ENCODE measurements around the gene HOXC6.
A peak's percentile ranks its signal among the peaks of the same experiment; 100 is the strongest.

Gene HOXC6

DNA sequence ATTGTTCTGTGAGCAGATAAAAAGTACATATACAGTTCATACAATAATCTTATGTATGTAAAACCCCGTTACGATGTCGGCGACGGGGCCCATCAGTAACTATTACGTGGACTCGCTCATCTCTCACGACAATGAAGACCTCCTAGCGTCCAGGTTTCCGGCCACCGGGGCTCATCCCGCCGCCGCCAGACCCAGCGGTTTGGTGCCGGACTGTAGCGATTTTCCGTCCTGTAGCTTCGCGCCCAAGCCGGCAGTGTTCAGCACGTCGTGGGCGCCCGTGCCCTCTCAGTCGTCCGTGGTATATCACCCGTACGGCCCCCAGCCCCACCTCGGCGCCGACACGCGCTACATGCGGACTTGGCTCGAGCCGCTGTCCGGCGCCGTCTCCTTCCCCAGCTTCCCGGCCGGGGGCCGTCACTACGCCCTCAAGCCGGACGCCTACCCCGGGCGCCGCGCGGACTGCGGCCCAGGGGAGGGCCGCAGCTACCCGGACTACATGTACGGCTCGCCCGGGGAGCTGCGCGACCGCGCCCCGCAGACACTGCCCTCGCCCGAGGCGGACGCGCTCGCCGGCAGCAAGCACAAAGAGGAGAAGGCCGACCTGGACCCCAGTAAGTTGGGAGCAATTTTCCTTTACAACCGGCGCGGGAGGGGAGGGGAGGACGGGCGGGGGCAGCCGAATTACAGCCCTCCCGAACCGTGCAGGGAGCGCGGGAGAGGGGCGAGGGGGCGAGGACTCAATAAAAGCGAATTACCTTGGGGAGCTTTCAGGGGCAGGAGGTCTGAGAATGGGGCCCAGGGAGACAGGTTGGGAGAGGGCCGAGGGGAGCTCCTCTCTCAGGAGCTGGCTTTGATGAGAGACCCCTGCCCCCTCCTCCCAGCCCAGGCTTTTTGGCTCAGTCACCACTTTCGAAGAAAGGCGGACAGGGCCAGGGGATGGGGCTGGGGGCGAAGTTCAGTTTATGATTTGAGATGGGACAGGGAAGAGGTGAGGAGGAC is 27.8 kb upstream of the HOXC6 start, which contains the start of gene HOXC9:
Gene HOXC9, plus strand, starts transcription at position 46 of the 999 bp plus-strand sequence. Its CDS starts 28 bp downstream, at position 74.
- H3K27me3 ChIP-seq (replicated peaks in 2 of 5; ENCODE audit: control insufficient read depth in 4 of 5, insufficient read depth in 5 of 5, low read length in 4 of 5) = peaks cover 3 to 100% (median 63%) of the 10 kb centered on the region in 5 experiments
- CTCF ChIA-PET = interaction anchor here (0.9 to 7.5 kb wide), 6 partner anchors 9 to 205 kb away, joined by 3 to 46 read pairs (median 5); partner anchors contain the start of gene HOXC10
- H3K27ac ChIP-seq (ENCODE audit: insufficient read depth in 1 of 2, low read depth in 1 of 2, low read length in 2 of 2, poor library complexity in 1 of 2, severe bottlenecking in 2 of 2) = peak within 1 kb of the TSS in 1 of 2 experiments; percentile 58
- no peaks in the 10 kb centered on the region for H3K9me3 ChIP-seq (ENCODE audit: control extremely low read depth in 1 of 5, control insufficient read depth in 4 of 5, insufficient read depth in 2 of 5, low read depth in 1 of 5, low read length in 4 of 5)
- H3K4me3 ChIP-seq (ENCODE audit: control insufficient read depth in 1 of 7, extremely low read depth in 1 of 7, insufficient read depth in 4 of 7, low read depth in 2 of 7, low read length in 6 of 7) = peak within 1 kb of the TSS in 1 of 7 experiments; percentile 16
- H3K4me1 ChIP-seq (ENCODE audit: control extremely low read depth in 1 of 4, control insufficient read depth in 4 of 4, insufficient read depth in 4 of 4, low read length in 3 of 4) = peaks cover 0 to 21% (median 9%) of the 10 kb centered on the region in 4 experiments
- H3K36me3 ChIP-seq (ENCODE audit: control insufficient read depth in 4 of 4, insufficient read depth in 4 of 4, low read length in 3 of 4) = no peaks in the 10 kb centered on the region
- no peak for DNase-seq
- 3% methylated on average over 78 of the region's 87 CpGs for WGBS (ENCODE audit: insufficient coverage)
- POLR2A ChIA-PET = interaction anchor here (0.6 kb wide), 1 partner anchor 14 kb away, joined by 3 read pairs; no protein-coding TSS in a partner anchor

DNA sequence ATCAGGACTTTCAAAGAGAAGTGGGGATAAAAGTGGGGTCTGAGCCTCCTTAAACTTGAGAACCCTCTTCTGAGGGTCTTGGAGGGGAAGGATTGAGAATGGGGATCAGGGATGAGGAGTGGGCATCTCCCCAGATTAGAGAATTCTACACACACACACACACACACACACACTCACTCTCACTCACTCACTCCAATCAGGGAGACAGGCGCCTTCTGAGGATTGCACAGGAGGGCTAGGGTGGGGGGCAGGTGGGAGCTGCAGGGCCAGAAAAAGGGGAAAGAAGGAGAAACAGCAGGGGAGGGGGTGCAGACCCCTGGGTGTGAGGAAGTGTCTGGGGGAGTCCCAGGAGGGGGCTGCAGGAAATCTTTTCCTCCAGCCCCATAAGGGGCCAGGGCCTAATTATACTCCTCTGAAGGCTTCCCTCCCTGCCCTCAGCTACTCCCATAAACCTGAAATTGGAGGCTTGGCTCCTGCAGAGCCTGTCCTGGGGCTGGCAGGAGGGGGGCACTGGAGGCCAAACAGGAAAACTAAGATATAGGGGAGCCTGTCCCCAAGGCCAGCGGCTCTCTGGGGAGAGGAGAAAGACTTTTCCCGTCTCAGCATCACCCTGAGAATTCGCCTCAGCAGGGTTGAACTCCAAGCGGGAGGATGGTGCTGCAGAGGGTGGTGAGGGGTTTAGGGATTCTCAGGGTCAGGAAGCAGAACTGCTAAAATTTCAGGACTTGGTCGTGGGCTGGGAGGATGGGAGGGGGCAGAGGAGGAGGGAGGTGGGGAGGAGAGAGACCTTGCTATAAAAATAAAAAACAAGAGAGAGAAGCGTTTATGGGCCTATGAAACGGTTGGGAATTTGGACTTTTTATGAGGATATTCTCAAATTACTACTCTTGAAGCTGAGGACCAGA is 26.7 kb upstream of the HOXC6 start:
- 33% methylated on average over 7 of the region's 8 CpGs for WGBS (ENCODE audit: insufficient coverage)
- Histone ChIP-seq H3K4me1 (ENCODE audit: control extremely low read depth in 1 of 4, control insufficient read depth in 4 of 4, insufficient read depth in 4 of 4, low read length in 3 of 4) (peaks cover 0 to 17% (median 10%) of the 10 kb centered on the region in 4 experiments), H3K27me3 (replicated peaks in 2 of 5; ENCODE audit: control insufficient read depth in 4 of 5, insufficient read depth in 5 of 5, low read length in 4 of 5) (peaks cover 3 to 100% (median 58%) of the 10 kb centered on the region in 5 experiments), H3K4me3 (ENCODE audit: control insufficient read depth in 1 of 7, extremely low read depth in 1 of 7, insufficient read depth in 4 of 7, low read depth in 2 of 7, low read length in 6 of 7) (no peak overlapping the region), H3K27ac (ENCODE audit: insufficient read depth in 1 of 2, low read depth in 1 of 2, low read length in 2 of 2, poor library complexity in 1 of 2, severe bottlenecking in 2 of 2) (no peak overlapping the region), H3K36me3 (ENCODE audit: control insufficient read depth in 4 of 4, insufficient read depth in 4 of 4, low read length in 3 of 4) (no peaks in the 10 kb centered on the region), H3K9me3 (ENCODE audit: control extremely low read depth in 1 of 5, control insufficient read depth in 4 of 5, insufficient read depth in 2 of 5, low read depth in 1 of 5, low read length in 4 of 5) (no peaks in the 10 kb centered on the region)
- ChIA-PET POLR2A (no interaction called here), CTCF (interaction anchor here (0.8 to 7.5 kb wide), 8 partner anchors 10 to 215 kb away, joined by 3 to 101 read pairs (median 6); partner anchors contain the start of gene HOXC10)
- DNase-seq = no peak

DNA sequence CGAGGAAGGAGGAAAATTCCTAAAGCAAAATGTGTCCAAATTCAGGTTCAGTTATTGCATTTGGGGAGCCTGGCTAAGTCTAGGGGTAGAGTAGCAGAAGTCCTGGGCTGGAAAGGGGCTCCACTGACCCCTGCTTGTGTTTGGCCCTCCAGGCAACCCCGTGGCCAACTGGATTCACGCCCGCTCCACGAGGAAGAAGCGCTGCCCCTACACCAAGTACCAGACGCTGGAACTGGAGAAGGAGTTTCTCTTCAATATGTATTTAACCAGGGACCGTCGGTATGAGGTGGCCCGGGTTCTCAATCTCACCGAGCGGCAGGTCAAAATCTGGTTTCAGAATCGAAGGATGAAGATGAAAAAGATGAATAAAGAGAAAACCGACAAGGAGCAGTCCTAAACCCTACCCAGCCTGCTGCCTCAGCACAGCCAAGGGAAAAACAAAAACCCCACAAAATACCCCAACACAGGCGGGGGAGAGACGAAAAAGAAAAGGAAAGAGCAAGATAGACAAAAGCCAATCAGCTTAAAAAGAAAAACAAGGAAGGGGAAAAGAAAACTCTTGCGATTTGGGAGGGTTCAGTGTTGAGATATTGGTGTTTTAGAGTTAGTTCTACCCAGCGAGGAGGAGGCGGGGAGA is 25.8 kb upstream of the HOXC6 start:
- 38% methylated on average over 11 of the region's 19 CpGs for WGBS (ENCODE audit: insufficient coverage)
- H3K9me3 ChIP-seq (ENCODE audit: control extremely low read depth in 1 of 5, control insufficient read depth in 4 of 5, insufficient read depth in 2 of 5, low read depth in 1 of 5, low read length in 4 of 5) = no peaks in the 10 kb centered on the region
- peaks cover 0 to 19% (median 11%) of the 10 kb centered on the region in 4 experiments for H3K4me1 ChIP-seq (ENCODE audit: control extremely low read depth in 1 of 4, control insufficient read depth in 4 of 4, insufficient read depth in 4 of 4, low read length in 3 of 4)
- ChIA-PET CTCF (interaction anchor here (0.9 to 7.5 kb wide), 8 partner anchors 11 to 205 kb away, joined by 3 to 101 read pairs (median 4); partner anchors contain the start of gene HOXC10), POLR2A (no interaction called here)
- H3K4me3 ChIP-seq (ENCODE audit: control insufficient read depth in 1 of 7, extremely low read depth in 1 of 7, insufficient read depth in 4 of 7, low read depth in 2 of 7, low read length in 6 of 7) = no peak overlapping the region
- peaks cover 6 to 100% (median 60%) of the 10 kb centered on the region in 5 experiments for H3K27me3 ChIP-seq (replicated peaks in 2 of 5; ENCODE audit: control insufficient read depth in 4 of 5, insufficient read depth in 5 of 5, low read length in 4 of 5)
- H3K27ac ChIP-seq (ENCODE audit: insufficient read depth in 1 of 2, low read depth in 1 of 2, low read length in 2 of 2, poor library complexity in 1 of 2, severe bottlenecking in 2 of 2) = no peak overlapping the region
- no peak for DNase-seq
- no peaks in the 10 kb centered on the region for H3K36me3 ChIP-seq (ENCODE audit: control insufficient read depth in 4 of 4, insufficient read depth in 4 of 4, low read length in 3 of 4)

DNA sequence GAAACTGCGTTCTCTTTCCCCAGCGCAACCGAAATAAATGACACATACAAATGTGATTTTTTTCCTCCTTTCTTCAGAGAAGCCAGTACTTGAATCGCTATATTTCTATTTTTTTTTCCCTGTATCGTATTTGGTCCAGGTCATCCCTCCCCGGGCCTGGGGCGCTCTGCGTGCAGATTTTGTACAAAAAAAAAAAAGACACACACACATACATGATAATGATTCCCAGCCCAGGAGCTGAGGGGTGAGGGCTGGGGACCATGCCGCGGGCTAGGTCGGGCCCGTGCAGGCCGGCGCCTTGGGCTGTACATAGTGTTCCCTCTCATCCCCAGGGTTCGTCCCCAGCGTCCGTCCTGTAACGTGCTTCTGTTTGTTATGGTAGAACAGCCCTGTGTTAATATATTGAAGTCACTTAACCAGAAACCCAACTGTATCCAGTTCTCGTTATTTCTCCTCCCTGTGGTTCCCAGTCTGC is 25.3 kb upstream of the HOXC6 start:
- no peaks in the 10 kb centered on the region for H3K9me3 ChIP-seq (ENCODE audit: control extremely low read depth in 1 of 5, control insufficient read depth in 4 of 5, insufficient read depth in 2 of 5, low read depth in 1 of 5, low read length in 4 of 5)
- CTCF ChIA-PET = interaction anchor here (1.0 to 7.5 kb wide), 8 partner anchors 12 to 205 kb away, joined by 3 to 101 read pairs (median 4); partner anchors contain the start of gene HOXC10

DNA sequence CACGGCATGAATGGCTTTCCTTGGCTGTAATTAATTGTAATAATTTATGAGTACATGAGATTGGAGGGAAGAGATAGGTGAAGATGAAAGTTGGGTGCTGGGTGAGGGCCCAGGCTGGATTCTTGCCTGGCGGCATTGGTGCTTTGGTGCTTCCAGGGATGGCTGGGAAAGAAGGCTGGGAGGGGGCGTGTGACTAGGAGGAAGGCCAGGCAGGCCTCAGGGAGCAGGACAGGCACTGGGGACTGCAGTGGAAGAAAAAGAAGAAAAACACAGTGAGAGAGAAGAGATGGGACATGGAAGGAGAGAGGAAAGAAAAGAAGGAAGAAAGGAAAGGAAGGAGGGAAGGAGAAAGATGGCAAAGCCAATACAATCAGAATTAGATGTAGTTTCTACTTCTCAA is 24.6 kb upstream of the HOXC6 start:
- Histone ChIP-seq H3K36me3 (ENCODE audit: control insufficient read depth in 4 of 4, insufficient read depth in 4 of 4, low read length in 3 of 4) (no peaks in the 10 kb centered on the region), H3K27ac (ENCODE audit: insufficient read depth in 1 of 2, low read depth in 1 of 2, low read length in 2 of 2, poor library complexity in 1 of 2, severe bottlenecking in 2 of 2) (no peak overlapping the region), H3K9me3 (ENCODE audit: control extremely low read depth in 1 of 5, control insufficient read depth in 4 of 5, insufficient read depth in 2 of 5, low read depth in 1 of 5, low read length in 4 of 5) (no peaks in the 10 kb centered on the region), H3K4me3 (ENCODE audit: control insufficient read depth in 1 of 7, extremely low read depth in 1 of 7, insufficient read depth in 4 of 7, low read depth in 2 of 7, low read length in 6 of 7) (no peak overlapping the region), H3K27me3 (replicated peaks in 2 of 5; ENCODE audit: control insufficient read depth in 4 of 5, insufficient read depth in 5 of 5, low read length in 4 of 5) (peaks cover 12 to 100% (median 64%) of the 10 kb centered on the region in 5 experiments), H3K4me1 (ENCODE audit: control extremely low read depth in 1 of 4, control insufficient read depth in 4 of 4, insufficient read depth in 4 of 4, low read length in 3 of 4) (peaks cover 0 to 19% (median 11%) of the 10 kb centered on the region in 4 experiments)
- POLR2A ChIA-PET = no interaction called here
- no peak for DNase-seq
- CTCF ChIA-PET = interaction anchor here (0.7 to 6.7 kb wide), 12 partner anchors 12 to 211 kb away, joined by 3 to 101 read pairs (median 4); partner anchors contain the start of gene HOXC12
- WGBS (ENCODE audit: insufficient coverage) = 50% methylated on average over 3 of the region's 3 CpGs

More for the DNA sequence above, 25.3 kb upstream of the HOXC6 start:
- no peak for DNase-seq
- 23% methylated on average over 9 of the region's 19 CpGs for WGBS (ENCODE audit: insufficient coverage)
- Histone ChIP-seq H3K4me1 (ENCODE audit: control extremely low read depth in 1 of 4, control insufficient read depth in 4 of 4, insufficient read depth in 4 of 4, low read length in 3 of 4) (peaks cover 0 to 19% (median 11%) of the 10 kb centered on the region in 4 experiments), H3K27me3 (replicated peaks in 2 of 5; ENCODE audit: control insufficient read depth in 4 of 5, insufficient read depth in 5 of 5, low read length in 4 of 5) (peaks cover 12 to 100% (median 66%) of the 10 kb centered on the region in 5 experiments), H3K27ac (ENCODE audit: insufficient read depth in 1 of 2, low read depth in 1 of 2, low read length in 2 of 2, poor library complexity in 1 of 2, severe bottlenecking in 2 of 2) (no peak overlapping the region), H3K4me3 (ENCODE audit: control insufficient read depth in 1 of 7, extremely low read depth in 1 of 7, insufficient read depth in 4 of 7, low read depth in 2 of 7, low read length in 6 of 7) (no peak overlapping the region), H3K36me3 (ENCODE audit: control insufficient read depth in 4 of 4, insufficient read depth in 4 of 4, low read length in 3 of 4) (no peaks in the 10 kb centered on the region)
- POLR2A ChIA-PET = no interaction called here
